NK-92 (cell line): Measurements from ENCODE around the gene UBL3.

Experiments used
- DNase-seq: peaks from one replicate; lab custom pipeline; 2025; ENCODE audit not compliant: unreplicated experiment; lab: John Stamatoyannopoulos, UW

The UBL3 gene

DNA sequence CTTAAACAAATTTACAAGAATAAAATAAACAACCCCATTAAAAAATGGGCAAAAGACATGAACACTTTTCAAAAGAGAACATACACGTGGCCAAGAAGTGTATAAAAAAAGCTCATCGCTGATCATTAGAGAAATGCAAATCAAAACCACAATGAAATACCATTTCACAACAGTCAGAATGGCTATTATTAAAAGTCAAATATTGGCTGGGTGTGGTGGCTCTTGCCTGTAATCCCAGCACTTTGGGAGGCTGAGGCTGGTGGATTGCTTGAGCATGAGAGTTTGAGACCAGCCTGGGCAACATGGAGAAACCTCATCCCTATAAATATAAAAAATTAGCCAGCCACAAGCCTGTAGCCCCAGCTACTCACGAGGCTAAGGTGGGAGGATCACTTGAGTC lies 89.9 kb downstream of the UBL3 start:
- no peak for DNase-seq

DNA sequence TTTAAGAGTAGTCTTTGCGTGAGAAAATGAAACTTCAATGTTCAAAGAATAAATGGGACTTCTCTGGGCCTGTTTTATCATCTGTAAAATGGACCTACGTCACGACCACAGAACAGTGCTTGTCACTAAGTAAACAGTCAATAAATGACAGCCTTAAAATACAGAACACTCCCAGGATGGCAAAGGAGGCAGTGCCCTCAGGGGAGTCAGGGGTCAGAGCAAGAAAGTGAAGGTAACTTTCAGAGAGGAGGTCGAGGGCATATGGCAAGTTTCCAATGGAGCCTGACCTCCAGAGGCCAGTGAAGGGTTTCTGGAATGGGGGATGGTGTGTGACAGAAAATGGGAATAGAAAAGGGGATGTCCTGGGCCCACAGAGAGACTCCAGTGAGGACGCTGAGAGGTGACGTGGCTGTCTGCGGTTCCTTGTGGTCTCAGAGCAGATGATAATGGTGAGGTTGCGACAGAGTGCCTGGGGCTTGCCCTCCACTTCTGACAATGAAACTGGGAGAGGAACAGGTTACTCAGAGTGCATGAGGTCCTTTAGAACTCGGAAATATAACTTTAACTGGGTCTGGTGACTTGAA lies 91.8 kb downstream of the UBL3 start:
- no peak for DNase-seq

DNA sequence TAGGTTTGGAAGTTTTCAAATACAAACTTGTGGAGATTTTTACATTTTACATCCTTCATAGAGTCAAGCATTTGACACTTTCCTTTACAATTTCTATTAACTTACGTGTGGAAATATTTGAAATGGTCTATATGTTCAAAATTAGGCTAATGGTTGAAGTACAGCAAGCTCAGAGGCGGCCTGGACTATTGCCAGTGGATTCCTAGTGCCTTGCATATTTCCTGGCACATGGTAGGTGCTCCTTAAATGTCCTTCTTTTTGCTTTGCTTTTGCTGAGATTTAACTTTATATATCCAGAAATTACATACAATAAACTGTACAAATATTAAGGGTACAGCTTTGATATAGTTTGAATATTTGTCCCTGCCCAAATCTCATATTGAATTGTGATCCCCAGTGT lies 93.9 kb downstream of the UBL3 start:
- DNase-seq, result no peak

DNA sequence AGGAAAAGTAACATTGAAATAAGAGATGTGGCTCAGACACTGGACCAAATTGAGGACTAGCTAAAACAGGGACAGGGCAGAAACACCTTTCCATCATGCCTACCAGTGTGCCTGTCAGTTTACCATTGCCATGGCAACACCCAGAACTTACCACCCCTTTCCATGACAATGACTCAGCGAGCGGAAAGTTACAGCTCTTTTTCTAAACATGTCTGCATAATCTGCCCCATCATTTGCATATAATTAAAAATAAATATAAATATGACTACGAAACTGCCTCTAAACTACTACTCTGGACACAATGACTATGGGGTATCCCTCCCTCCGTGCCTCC lies 96.0 kb downstream of the UBL3 start:
- DNase-seq, result no peak

DNA sequence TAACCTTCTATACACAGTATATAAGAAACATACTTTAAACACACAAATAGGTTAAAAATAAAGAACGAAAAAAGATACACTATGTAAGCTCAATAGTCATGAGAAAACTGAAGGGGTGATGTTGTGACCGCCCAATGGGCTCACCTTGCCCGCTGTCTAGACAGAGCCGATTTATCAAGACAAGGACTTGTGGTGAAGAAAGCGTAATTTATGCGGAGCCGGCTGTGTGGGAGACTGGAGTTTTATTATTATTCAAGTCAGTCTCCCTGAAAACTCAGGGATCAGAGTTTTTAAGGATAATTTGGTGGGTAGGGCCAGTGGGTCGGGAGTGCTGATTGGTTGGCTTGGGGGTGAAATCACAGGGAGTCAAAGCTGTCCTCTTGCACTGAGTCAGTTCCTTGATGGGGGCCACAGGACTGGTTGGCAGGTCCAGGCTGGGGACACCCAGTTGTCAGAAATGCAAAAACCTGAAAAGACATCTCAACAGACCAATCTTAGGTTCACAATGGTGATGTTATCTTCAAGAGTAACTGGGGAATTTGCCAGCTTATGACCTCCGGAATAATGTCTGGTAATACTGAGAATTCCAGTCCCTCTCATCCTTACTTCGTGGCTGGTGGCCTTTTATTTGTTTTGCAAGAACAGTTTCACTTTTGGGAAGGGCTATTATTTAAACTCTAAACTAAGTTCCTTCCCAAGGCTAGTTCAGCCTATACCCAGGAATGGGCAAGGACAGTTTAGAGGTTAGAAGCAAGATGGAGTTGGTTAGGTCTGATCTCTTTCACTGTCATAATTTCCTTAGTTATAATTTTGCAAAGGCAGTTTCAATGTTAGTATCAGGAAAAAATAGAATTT lies 96.6 kb downstream of the UBL3 start:
- DNase-seq, result no peak

DNA sequence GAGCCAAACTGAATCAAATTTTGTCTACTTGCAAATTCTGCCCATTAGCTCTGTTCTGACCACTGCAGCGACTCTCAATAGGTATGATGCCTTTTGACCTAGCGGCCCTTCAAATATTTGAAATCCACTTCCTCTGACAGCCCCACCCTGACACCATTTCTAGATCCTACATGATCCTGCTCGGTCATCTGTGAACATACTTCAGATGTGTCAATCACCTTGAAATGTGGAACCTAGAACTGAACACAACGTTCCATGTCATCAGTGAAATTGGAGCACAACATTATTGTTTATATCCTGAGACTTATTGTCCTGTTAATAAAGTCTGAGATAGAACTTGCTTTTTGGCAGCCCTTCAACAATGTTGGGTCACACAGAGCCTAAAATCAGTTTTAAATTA lies 98.2 kb downstream of the UBL3 start:
- DNase-seq, result no peak

DNA sequence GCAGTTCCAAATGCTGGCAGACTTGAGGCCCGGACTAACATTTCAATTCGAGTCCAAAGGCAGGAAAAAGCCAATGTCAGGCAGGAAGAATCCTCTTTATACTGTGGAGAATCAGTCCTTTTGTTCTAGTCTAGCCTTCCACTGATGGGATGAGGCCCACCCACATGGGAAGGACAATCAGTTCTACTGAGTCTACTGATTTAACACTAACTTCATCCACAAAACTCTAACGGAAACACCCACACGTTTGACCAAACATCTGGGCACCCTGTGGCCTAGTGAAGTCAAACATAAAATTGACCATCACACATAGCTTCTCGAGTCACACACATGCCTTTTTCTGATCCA lies 100.3 kb downstream of the UBL3 start:
- DNase-seq, result no peak

DNA sequence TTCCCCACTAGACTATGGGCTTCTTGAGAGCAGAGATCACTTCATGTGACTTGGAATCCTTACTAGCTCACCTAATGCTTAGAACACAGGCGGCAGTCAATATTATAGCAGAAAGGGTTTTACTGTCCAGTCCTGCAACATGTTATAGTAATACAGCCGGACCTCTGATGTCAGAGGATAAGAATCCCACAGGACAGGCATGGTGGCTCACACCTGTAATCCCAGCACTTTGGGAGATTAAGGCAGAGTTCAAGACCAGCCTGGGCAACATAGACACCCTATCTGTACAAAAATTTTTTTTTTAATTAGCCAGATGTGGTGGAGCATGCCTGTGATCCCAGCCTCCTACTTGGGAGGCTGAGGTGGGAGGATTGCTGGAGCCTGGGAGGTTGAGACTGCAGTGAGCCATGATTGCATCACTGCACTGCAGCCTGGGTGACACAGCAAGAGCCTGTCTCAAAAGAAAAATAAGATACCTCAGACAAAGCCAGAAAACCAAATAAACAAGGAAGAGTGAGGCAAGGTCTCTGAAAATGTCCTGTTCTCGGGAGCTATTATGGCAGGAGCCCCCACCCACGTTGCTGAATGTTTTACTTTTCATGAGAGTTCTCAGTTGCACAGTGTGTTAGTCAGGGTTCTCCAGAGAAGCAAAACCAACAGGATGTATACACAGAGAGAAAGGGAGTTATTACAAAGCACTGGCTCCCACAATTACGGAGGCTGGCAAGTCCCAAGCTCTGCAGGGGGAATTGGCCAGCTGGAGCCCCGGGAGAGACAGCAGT lies 100.8 kb downstream of the UBL3 start:
- DNase-seq, result no peak

DNA sequence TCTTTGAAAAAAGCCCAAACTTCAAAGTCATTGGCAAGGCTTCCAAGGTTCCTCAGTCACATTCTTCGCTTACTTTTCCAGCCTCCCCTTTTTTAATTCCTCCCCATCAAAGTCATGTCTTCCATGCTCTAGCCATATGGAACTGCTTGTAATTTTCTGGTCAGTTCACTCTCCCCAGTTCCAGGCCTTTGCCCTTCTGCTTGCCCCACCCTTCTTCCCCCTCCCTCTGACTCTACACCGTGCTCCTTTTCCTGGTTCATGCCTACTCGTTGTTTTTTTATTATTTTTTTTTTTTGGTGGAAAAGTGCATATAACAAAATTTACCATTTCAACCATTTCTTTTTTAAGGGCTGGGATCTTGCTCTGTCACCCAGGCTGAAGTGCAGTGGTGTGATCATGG lies 102.3 kb downstream of the UBL3 start:
- DNase-seq, result no peak

DNA sequence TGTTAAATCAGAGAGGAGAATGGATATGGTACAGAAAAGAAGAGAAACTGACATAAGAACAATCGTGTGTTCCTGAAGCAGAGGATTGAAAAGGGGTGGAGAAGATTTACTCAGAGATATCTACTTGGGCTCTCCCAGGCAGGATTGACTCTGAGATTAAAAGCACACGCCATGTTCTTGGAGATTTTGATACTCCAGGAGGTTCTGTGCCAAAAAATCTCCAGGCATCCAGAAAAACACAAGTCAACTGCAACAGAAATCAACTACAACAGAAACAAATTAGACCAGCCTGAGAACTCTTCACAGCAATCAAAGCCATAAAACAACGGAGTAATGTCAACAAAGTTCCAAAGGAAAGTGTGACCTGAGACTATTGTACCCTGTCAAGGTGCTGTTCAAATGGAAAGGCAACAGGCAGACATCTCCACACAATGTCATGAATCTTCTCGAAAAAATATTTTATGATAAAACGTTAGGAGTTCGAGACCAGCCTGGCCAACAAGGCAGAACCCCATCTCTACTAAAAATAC lies 104.2 kb downstream of the UBL3 start:
- no peak for DNase-seq

DNA sequence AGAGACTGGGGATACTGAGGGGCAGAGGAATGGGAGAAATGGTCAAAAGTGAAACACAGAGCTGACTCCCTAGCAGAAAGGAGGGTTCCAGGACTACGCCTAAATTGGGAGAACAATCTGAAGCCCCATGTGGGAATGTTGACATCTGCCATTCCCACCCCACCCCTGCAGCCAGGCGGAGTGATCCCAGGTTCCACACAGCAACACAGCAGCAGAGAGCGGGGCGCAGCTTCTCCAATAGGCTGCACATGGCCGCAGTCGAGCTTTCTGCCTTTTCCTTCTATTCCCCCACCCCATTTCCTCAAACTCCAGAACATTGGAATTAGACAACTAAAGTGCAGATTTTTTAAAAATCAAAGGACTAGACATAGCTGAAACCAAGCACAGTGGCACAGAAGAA lies 104.7 kb downstream of the UBL3 start:
- DNase-seq, result no peak

DNA sequence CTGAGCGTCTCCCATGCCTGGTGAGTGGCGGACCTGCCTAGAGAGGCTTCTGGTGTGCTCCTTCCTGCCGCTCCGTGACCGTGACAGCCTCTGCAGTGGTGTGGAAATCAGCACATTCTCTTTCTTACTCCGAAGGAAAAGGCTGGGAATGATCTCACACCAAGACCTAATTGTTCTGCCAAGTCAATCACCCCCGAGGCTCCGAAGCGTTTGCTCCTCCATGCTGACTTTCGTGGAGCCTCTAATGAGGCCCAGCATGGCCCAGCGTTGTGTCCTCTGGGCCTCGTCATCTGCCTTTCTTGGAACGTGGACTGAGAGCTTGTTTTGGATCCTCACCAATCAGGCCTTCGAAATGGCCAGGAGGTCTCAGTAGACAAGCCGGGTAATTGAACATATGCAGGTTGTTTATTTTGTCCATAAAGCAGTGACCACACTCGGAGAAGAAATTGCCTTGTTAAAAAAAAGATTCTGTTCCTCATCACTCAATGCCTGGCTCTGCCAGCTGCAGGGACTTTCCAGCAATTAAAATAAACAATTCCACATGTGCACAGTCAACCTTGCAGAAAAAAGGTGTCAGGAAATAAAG lies 107.1 kb downstream of the UBL3 start:
- no peak for DNase-seq

DNA sequence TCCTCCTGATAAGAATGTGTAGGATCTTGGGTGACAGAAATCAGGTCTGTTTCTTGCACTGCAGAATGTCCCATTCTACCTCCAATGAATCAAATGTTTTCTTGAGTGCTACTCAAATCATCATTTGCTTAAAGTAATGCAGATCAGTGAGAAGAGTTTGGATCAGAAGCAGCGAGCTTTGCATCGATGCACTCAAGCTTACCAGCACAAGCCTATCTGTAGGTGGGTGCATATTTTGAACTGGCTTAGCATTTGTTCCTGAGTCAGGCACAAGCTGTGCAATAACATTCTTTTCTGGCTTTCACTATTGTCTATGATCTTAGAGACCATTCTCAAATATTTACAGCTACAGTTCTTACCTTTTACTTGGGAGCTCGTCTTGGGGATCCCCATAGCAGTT lies 109.5 kb downstream of the UBL3 start:
- no peak for DNase-seq

DNA sequence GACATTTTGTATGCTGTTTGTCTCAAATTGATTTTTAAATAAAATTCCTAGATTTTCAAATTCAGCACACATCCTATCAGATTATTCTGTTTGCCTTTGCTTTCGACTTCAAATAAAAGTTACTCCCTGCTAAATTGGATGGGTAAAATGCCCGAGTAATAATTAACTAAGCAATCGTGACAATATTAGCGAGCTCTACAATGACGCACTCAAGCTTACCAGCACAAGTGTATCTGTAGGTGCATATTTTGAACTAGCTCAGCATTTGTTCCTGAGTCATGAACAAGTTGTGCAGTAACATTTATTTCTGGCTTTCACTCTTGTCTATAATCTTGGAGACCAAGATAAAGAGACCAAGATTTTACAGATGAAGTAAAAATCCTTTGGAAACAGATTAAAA lies 113.4 kb downstream of the UBL3 start:
- DNase-seq, result no peak

DNA sequence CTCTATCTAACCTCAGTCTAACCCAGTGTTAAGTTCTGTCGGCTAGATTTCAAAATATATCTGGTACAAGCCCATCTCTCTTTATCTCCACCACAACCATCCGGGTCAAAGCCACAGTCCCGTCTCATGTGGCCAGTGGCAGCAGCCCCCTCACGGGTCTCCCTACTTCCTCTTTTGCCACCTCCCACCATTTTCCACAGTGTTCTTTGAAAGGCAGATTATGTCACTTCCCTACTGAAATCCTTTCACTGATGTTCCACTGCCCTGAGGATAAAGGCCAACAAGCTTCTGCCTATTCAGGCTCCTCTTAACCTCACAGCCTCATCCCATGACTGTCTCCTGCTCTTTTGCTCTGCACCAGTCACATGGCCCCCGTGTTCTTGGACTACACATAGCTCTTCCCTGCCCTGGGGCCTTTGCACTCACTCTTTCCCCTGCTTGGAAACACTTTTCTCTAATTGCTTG lies 117.2 kb downstream of the UBL3 start:
- DNase-seq, result no peak

DNA sequence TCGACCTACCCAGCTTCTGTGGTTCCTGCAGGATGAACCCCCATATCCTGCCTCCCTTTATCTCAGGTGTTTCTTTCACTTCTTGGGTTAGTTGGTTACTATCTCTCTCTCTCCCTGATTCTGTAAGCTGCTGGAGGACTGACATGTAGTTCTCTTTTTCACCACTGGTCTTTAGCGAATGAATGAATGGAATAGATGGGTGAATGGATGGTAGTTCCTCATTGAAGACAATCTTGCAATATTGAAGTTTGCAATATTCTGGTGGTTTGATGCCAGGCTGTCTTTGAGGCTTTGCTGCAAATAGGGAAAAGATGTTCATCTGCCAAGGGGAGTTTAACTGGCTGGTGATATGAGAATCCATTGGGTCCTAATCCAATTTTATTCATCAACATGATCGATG lies 120.2 kb downstream of the UBL3 start:
- no peak for DNase-seq

DNA sequence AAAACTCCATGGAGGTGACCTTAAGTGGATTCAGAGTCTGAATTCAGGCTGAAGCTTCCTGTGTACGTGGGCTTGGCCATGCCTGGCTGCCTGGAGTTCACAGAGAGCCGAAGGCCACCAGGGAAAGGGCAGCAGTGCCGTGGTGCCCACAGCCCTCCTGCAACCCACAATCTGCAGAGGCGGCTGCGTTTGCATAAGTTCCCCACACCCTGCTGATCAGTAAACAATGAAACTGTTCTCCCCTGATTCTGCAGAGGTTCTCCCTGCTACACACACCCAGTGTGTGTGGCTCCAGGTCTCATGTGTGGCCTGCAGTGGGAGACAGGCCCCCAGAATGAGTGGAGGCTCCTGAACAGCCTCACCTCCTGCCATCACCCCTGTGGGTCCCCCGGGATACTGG lies 128.0 kb downstream of the UBL3 start:
- no peak for DNase-seq

DNA sequence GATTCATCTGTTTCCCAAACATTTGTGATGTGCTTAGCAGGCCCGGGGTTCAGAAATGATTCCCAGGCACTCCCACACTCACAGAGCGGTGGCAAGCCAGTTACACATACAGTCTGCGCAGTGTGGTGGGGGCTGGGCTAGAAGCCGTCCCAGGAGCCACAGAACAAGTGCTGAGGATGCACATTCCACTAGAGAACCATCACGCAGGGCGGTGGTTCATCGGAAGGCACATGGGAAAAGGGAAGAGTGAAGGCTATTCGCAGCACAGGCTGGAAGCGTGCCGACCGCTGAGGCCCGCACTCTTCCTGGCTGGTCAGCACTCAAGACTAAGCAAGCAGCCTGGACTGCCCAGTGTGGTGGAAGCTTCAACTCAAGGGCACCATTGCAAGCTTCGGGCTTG lies 128.7 kb downstream of the UBL3 start:
- DNase-seq, result no peak

DNA sequence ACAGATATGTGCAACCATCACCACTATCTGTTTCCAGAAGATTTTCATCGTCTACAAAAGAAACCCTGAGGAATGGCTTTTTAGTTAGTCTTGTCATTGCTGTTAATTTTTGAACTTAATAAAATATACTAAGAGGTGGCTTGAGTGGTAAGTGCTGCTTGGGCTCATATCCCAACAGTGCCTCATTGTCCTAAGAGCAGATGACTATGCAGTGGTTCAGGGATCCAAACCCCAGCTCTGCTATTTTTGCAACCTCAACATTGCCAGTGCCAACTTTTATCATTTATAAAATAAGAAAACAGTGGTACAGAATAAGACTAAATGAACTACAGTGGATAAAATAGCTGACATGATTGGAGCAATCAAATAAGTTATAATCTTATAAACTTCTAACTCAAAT lies 131.7 kb downstream of the UBL3 start:
- no peak for DNase-seq

DNA sequence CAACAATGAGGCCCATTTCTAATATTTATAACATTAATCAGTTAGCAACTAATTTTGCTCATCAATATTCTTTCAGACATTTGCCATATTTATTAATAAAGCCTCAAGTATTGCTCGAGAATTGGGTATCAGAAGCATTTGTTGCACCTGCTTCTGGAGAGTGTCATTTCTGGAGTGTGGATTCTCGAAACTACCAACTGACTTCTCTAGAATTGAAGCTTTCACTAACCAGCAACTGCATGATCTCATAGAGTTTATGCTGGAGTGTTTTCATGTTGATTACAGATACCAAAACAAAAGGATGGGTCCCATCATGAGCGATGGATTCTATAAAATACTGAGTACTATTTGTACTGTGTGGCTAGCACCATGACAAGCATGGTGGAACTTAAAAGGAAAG lies 133.9 kb downstream of the UBL3 start:
- DNase-seq, result no peak
